NCI-H146 treated with DMSO at 0.1 percent for 48 hours (cell line): Measurements from ENCODE around the gene FAM20C.

Source experiments
- DNase-seq: peaks from one replicate; lab custom pipeline; 2025; ENCODE audit not compliant: unreplicated experiment; lab: John Stamatoyannopoulos, UW

Gene FAM20C

GRCh38 chr7:158771-159170 is 33.6 kb upstream of the FAM20C start:
- DNase-seq, result no peak

- no peak for DNase-seq
These were observed 32.8 kb upstream of the FAM20C start for GRCh38 chr7:159370-160270.

- DNase-seq, result no peak
These were observed 31.2 kb upstream of the FAM20C start for GRCh38 chr7:160958-161725.

- DNase-seq, result no peak
These were observed 29.6 kb upstream of the FAM20C start for GRCh38 chr7:162632-163297.

- no peak for DNase-seq
These were observed 29.1 kb upstream of the FAM20C start for GRCh38 chr7:163298-163695.

- DNase-seq, result no peak
These were observed 28.1 kb upstream of the FAM20C start for GRCh38 chr7:163971-164881.

- DNase-seq, result no peak
These were observed 27.3 kb upstream of the FAM20C start for GRCh38 chr7:164882-165660.

- DNase-seq, result no peak
These were observed 26.6 kb upstream of the FAM20C start for GRCh38 chr7:165661-166337.

GRCh38 chr7:166338-167060 is 25.9 kb upstream of the FAM20C start:
- DNase-seq, result no peak

GRCh38 chr7:167090-167855 is 25.1 kb upstream of the FAM20C start:
- DNase-seq, result no peak

- no peak for DNase-seq
These were observed 24.2 kb upstream of the FAM20C start for GRCh38 chr7:167976-168791.

GRCh38 chr7:169276-170172 is 22.8 kb upstream of the FAM20C start:
- DNase-seq, result no peak

- DNase-seq, result no peak
These were observed 21.6 kb upstream of the FAM20C start for GRCh38 chr7:170551-171363.

GRCh38 chr7:171364-171904 is 20.9 kb upstream of the FAM20C start:
- DNase-seq, result no peak
